ENCODE data around the gene SPTBN5. TPM values are rescaled to one million over a fixed set of nuclear protein-coding genes. Genes with fewer than 3 reads are reported as not detected.
"Not testable (repeated sequence)": the region's sequence is repeated elsewhere in the genome, so short reads cannot be mapped to it uniquely, and the experiment has no call there.

SPTBN5 gene
- total RNA-seq, 1 donor from 2014 or later, result 7.1 TPM

GRCh38 chr15:41847206-41847605, 46.6 kb downstream of the SPTBN5 start:
- no peak for DNase-seq (ENCODE audit: low spot score)

- no peak for DNase-seq (ENCODE audit: low spot score)
These were observed 49.0 kb downstream of the SPTBN5 start for GRCh38 chr15:41844814-41845213.

GRCh38 chr15:41843571-41843970, 50.3 kb downstream of the SPTBN5 start:
- DNase-seq (ENCODE audit: low spot score), result no peak

DNA sequence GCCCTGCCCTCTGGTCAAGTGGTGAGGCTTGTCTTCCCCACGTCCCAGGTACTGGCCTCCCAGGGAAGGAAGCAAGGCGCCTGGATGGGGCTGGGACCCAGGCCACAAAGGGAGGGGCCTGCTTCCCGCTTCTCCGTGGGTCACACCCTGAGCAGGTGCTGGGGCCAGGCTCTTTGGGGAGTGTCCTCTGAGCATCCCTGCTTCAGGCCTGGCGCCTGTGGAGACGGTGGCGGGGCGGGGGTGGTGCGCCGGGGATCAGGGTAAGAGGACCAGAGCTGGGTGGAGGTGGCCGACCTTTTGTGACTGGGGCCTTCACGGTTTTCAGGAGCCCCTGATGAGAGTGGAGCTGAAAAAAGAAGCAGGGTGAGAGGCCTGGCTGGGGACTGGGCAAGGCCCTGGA, 51.6 kb downstream of the SPTBN5 start:
- DNase-seq (ENCODE audit: low spot score), result no peak

- DNase-seq (ENCODE audit: low spot score), result no peak
These were observed 52.7 kb downstream of the SPTBN5 start for GRCh38 chr15:41841131-41841530.

- no peak for DNase-seq (ENCODE audit: low spot score)
These were observed 53.2 kb downstream of the SPTBN5 start for GRCh38 chr15:41840673-41841072.

DNA sequence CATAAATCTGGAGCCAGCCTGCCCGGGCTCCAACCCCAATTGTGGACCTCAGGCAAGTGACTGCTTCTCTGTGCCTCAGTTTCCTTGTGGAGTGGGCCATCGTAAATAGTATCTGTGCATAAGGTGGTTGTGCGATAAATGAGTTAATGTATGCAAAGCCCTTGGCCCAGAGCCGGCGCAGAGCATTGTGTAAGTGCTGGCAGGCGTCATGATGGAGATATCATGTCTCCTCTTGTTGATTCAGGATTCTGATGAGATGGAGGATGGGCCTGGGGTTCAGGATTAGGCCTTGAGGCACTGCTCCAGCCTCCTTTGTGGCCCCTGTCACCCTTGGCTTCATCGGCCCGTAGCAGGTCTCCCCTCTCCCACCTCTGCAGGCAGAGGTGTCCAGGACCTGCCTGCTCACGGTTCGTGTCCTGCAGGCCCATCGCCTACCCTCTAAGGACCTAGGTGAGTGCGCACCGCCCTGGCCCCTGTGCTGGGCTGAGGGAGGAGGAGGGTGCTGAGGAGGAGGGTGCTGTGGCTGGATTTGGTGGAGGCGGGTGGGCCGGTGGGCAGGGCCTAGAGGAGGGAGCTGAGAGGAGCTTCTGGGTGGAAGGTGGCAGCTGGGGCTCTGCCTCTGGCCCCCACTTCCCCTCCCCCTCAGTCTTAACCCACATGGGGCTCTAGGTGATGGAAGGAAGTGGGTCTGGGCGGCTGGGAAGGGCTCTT, 53.9 kb downstream of the SPTBN5 start:
- no peak for DNase-seq (ENCODE audit: low spot score)

DNA sequence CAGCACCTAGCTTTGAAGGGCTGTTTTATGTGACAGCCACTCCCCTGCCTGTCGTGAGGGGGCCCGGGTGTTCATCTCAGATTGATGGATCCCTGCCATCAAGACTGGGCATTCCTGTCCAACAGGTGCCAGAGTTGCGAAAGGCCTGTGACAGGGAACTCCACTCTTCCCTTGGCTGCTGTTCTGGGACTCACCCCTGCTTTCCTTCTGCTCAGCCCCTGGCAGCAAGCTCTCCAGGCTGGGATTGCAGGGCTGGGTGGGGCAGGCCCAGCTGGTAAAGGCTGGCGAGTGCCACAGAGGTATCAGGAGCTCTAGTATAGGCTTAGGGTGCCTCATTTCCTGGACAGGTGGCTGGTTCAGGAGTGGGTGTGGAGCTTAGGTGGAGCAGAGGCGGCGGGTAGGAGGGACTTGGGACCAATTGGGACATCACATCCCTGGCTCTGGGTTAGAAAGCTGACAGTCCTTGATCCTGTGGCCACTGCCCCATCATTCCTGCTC, 55.4 kb downstream of the SPTBN5 start, which contains the start of gene PLA2G4B:
Gene PLA2G4B, plus strand, starts transcription at position 448 of the 498 bp plus-strand sequence. CDS start 67 bp downstream, outside the sequence.
- DNase-seq (ENCODE audit: low spot score), result peak; percentile 85

DNA sequence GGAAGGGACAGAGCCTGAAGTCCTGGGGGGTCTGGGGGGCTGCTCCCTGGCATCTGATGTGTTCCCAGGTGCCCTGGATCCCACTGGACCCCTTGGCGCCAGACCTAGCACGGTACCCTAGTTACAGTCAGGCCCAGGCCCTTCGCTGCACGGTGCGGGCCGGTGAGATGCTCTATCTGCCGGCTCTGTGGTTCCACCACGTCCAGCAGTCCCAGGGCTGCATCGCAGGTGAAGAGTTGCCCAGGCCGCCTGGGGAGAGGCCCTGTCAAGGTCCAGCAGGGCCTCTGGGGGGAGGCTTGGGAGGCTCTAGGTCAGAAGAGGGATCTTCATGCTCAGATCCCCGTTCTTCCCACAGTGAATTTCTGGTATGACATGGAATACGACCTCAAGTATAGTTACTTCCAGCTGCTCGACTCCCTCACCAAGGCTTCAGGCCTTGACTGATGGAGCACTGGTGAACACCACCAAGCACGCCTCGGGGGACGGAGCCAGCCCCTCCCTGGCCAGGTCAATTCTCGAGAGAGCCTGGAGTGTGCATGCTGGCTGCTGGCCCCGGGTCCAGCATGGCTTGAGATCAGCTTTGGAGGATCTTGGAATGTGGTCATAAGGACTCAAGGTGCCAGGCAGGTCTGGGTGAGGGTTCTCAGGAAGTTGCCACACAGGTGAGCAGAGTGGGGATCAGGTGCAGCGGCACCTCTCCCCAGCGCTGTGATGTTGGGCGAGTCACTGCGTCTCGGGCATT, 57.0 kb downstream of the SPTBN5 start:
- no peak for DNase-seq (ENCODE audit: low spot score)

DNA sequence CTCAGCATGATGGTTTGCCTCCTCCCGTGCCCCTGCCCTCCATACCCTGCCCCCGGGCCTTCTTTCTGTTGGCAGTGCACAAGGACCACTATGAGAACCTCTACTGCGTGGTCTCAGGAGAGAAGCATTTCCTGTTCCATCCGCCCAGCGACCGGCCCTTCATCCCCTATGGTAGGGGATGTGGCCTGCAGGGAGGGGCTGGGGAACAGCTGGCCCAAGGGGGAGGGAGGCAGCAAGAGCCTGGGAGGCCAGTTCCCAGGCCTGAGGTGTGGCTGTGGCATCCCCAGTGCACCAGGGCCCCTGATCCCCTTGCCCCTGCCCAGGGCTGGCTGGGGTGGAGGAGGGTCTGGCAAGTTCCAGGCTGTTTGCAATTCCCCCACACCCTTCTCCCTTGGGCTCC, 57.8 kb downstream of the SPTBN5 start:
- no peak for DNase-seq (ENCODE audit: low spot score)

DNA sequence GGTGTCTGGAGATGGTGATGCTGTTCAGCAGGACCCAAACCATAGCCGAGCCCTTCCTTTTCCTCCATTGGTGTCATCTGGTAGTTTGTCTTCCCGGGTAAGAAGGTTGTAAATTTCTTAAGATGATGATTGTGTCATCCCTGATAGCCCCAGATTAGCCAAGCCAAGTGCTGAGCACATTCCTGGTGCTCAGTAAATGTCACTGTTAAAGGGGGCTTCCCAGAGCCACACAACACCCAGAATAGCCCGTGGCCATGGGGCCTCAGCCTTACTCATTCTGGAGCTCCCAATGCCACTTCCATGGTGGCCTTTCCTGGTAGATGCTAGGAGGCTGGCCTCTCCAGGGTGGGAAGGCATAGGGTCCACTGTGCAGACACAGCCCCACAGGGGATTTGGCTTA, 59.8 kb downstream of the SPTBN5 start:
- no peak for DNase-seq (ENCODE audit: low spot score)

DNA sequence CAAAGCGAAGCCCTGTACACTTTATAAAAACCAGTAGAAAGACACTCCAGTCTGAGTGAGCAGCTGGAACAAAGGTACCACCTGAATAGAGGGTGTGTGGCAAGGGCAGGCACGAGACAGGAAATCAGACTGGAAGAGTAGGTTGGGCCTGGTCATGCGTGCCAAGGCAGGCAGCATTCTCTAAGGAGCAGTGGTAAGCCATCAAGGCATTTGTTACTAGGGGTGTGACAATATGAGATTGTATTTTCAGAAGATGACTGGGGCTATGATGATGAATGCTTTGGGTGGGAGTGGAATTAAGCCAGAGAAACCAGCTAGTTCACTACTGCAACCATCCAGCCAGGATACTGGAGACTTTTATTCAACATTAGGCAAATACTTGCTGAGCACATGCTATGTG, 61.0 kb downstream of the SPTBN5 start:
- DNase-seq (ENCODE audit: low spot score), result peak; percentile 24

- no peak for DNase-seq (ENCODE audit: low spot score)
These were observed 61.6 kb downstream of the SPTBN5 start for GRCh38 chr15:41832208-41832607.

DNA sequence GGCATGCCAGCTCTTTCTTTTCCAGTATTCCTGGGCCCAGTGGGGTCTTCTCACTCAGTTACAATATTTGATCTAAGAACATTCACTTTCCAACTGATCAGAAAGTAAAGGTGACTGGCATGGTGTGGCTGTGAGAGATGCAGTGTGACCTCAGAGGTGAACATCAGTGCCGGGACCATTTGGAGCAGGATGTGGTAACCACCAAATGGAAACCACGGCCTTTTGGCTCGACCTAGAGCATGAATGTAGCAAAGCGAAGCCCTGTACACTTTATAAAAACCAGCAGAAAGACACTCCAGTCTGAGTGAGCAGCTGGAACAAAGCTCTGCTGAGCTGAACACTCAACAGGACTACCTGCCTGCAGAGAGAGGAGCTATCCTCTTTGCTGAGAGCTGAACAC, 62.6 kb downstream of the SPTBN5 start:
- not testable (repeated sequence) for DNase-seq (ENCODE audit: low spot score)

- DNase-seq (ENCODE audit: low spot score), result no peak
These were observed 63.8 kb downstream of the SPTBN5 start for GRCh38 chr15:41829959-41830646.

DNA sequence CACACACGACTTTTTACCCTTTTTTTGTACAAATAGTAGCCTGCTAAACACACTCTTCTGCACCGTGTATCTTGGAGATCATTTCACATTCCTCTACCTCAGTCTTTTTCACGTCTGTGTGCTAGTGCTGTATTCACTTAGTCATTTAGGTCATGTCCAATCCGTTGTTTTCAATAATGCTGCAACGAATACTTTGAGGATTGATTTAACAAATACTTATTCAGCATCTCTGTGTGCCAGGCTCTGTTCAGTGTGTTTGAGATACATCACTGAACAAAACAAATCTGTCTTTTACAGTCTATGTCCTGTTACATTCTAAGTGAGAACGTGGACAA, 65.1 kb downstream of the SPTBN5 start:
- DNase-seq (ENCODE audit: low spot score), result no peak

- DNase-seq (ENCODE audit: low spot score), result peak; percentile 94
These were observed 65.7 kb downstream of the SPTBN5 start, which contains the start of gene JMJD7 for GRCh38 chr15:41827880-41828806. Gene JMJD7, plus strand, starts transcription at chr15:41828092. Its CDS starts 33 bp downstream, at chr15:41828125.

GRCh38 chr15:41827290-41827879, 66.5 kb downstream of the SPTBN5 start:
- DNase-seq (ENCODE audit: low spot score), result no peak

DNA sequence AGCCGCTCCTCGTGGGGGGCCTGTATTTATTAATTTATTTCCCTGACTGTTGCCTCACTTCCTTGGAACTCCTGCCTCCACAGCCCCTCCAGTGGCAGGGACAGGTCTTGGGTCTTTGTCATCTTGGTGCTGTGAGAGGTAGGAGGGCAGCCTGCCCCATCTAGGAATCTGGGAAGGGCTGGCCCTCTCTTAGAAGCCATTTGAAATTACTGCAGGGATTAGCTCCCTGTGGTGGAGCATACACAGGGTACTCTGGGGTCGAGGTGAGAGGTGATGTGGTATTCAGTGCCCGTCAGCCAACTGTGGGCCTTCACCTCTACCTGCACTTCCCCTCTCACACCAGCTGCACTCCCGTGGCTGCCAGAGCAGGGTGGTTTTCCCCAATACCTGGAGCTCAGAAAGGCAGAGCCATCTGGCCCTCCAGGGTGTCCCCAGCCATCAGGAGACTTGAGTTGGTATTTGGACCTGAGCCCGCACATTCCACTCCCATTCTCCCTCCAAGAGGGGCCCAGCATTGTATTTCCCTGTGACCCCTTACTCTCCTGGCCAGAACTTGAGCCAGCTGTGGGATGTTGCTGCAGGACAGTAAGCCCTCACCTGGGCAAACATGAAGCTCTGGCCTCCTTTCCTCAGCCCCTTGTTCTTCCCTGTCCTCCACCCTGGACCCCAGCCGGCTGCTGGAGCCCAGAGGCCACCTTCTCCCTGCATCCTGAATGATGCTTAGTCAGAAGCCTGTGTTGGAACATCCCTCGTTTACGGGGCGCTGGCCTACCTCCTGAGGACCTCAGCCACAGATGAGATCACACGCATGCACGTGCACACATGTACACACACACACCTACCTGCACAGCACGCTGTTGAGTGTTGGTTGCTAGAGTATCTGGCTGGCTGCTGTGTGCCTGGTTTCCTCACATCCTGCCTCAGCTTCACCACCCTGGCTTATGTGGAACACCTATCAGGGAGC, 68.0 kb downstream of the SPTBN5 start:
- no peak for DNase-seq (ENCODE audit: low spot score)

- no peak for DNase-seq (ENCODE audit: low spot score)
These were observed 68.7 kb downstream of the SPTBN5 start for GRCh38 chr15:41825145-41825544.

All from mucosa of gallbladder (tissue), 1 donor.